ENCODE results near the gene MAN1A1.

GRCh38 chr6:119128252-119128912 lies 221.2 kb downstream of the MAN1A1 start:
- TF ChIP-seq CTCF (conservative IDR thresholded peaks at IDR 0.05 in 1 of 2, IDR thresholded peaks at IDR 0.05 in 1 of 2; ENCODE audit: extremely low read depth in 1 of 2, insufficient read depth in 1 of 2, low read depth in 1 of 2, low read length in 2 of 2) (no peak), EZH2 (IDR thresholded peaks at IDR 0.05; ENCODE audit: borderline replicate concordance, low read length) (no peak)

All from mammary epithelial cell (primary cell).